SK-N-SH (cell line): ENCODE results near the gene GALNT14. TPM values are rescaled to one million over a fixed set of nuclear protein-coding genes. Genes with fewer than 3 reads are reported as not detected.

Experiments
- CTCF ChIA-PET: fragments of 300-600, 350-600 bp; formaldehyde crosslinking; extraction: SDS; loops from one replicate; lab custom pipeline; 2021; lab: Yijun Ruan, JAX
- POLR2A ChIA-PET: fragments of 350-600 bp; sonication (Branson Sonifier 250); formaldehyde crosslinking; extraction: SDS; loops from one replicate; lab custom pipeline; 2020; ENCODE audit warnings: antibody characterized with exemption, inconsistent platforms; lab: Yijun Ruan, JAX
- DNase-seq: peaks from one replicate; pipeline ENCODE4 v3.0.0; 2012
- H2AFZ ChIP-seq: fragments of 200-600 bp; sonication (generic); 2 replicates; pipeline ENCODE4 v1.8.1; 2016; ENCODE audit warnings: antibody characterized with exemption, mild to moderate bottlenecking, low read depth
- H3F3A ChIP-seq: fragments of 200-600 bp; sonication (generic); replicated peaks from 2 replicates; pipeline ENCODE3; 2016; ENCODE audit warnings: antibody characterized with exemption, mild to moderate bottlenecking; ENCODE audit not compliant: insufficient read depth
- H3K27ac ChIP-seq, 2 experiments: fragments of 200-500 bp in 1 of 2; fragments of 200-600 bp in 1 of 2; sonication (Bioruptor generic) in 1 of 2; sonication (generic), shearing (Covaris generic) in 1 of 2; 2 replicates each; pipeline versions ENCODE4 v1.5.1 to v1.6.1; 2014 to 2016; ENCODE audit warnings: low read depth in 2 of 2, inconsistent platforms in 1 of 2, low read length in 1 of 2, mild to moderate bottlenecking in 1 of 2, mixed read lengths in 1 of 2
- H3K27me3 ChIP-seq: fragments of 200-600 bp; sonication (generic), shearing (Covaris generic); 2 replicates; pipeline ENCODE4 v1.6.1; 2016; ENCODE audit warnings: mixed run types; ENCODE audit not compliant: insufficient read depth
- H3K36me3 ChIP-seq, 2 experiments: fragments of 200-500 bp in 1 of 2; fragments of 200-600 bp in 1 of 2; sonication (Bioruptor generic) in 1 of 2; sonication (generic) in 1 of 2; replicated peaks in 1 of 2; 2 replicates each; pipeline versions ENCODE3 to v1.5.1; 2014 to 2016; ENCODE audit warnings: low read length in 1 of 2, mild to moderate bottlenecking in 1 of 2; ENCODE audit not compliant: insufficient read depth in 2 of 2, control insufficient read depth in 1 of 2
- H3K4me1 ChIP-seq, 2 experiments: fragments of 200-500 bp in 1 of 2; fragments of 200-600 bp in 1 of 2; sonication (Bioruptor generic) in 1 of 2; sonication (generic), shearing (Covaris generic) in 1 of 2; 2 replicates each; pipeline versions ENCODE4 v1.5.1 to v1.6.1; 2014 to 2016; ENCODE audit warnings: low read depth in 1 of 2, low read length in 1 of 2, mixed run types in 1 of 2; ENCODE audit not compliant: insufficient read depth in 2 of 2, control insufficient read depth in 1 of 2
- H3K4me2 ChIP-seq: fragments of 200-600 bp; sonication (generic), shearing (Covaris generic); 2 replicates; pipeline ENCODE4 v1.6.1; 2017; ENCODE audit warnings: mixed run types
- H3K4me3 ChIP-seq, 2 experiments: fragments of 200-500 bp in 1 of 2; fragments of 200-600 bp in 1 of 2; sonication (Bioruptor generic) in 1 of 2; sonication (generic), shearing (Covaris generic) in 1 of 2; 2 replicates each; pipeline versions ENCODE4 v1.5.1 to v1.8.1; 2014 to 2016; ENCODE audit warnings: low read depth in 2 of 2, inconsistent platforms in 1 of 2, low read length in 1 of 2, mild to moderate bottlenecking in 1 of 2, mixed read lengths in 1 of 2, moderate library complexity in 1 of 2
- H3K79me2 ChIP-seq: fragments of 200-600 bp; sonication (generic); 2 replicates; pipeline ENCODE4 v1.8.1; 2017; ENCODE audit warnings: mild to moderate bottlenecking; ENCODE audit not compliant: insufficient read depth
- H3K9ac ChIP-seq: fragments of 200-600 bp; sonication (generic); 2 replicates; pipeline ENCODE4 v1.6.1; 2017; ENCODE audit warnings: mixed run types
- H3K9me2 ChIP-seq: fragments of 200-600 bp; sonication (generic); 2 replicates; pipeline ENCODE4 v1.6.1; 2017; ENCODE audit warnings: mixed run types
- H3K9me3 ChIP-seq: fragments of 200-600 bp; sonication (generic); 2 replicates; pipeline ENCODE4 v1.6.1; 2017; ENCODE audit warnings: mixed run types, mild to moderate bottlenecking, moderate library complexity
- H4K20me1 ChIP-seq: fragments of 200-600 bp; sonication (generic); 2 replicates; pipeline ENCODE4 v1.6.1; 2017; ENCODE audit warnings: mild to moderate bottlenecking, mixed run types; ENCODE audit not compliant: insufficient read depth
- CHD2 ChIP-seq: fragments of 150-350 bp; IDR thresholded peaks from 2 replicates; pipeline ENCODE4 v1.6.1; 2018; ENCODE audit warnings: low read length; ENCODE audit not compliant: partially characterized antibody
- ELF1 ChIP-seq: IDR thresholded peaks from 2 replicates; pipeline ENCODE4 v1.4.0; 2012
- EZH2phosphoT487 ChIP-seq: fragments of 200-600 bp; sonication (generic); IDR thresholded peaks from 2 replicates; pipeline ENCODE4 v1.6.1; 2017; ENCODE audit warnings: low read depth, mixed run types, mild to moderate bottlenecking, antibody characterized with exemption, moderate library complexity, borderline replicate concordance
- FOXJ3 ChIP-seq: sonication (generic); formaldehyde crosslinking; IDR thresholded peaks from 2 replicates; pipeline ENCODE4 v1.5.1; 2020; ENCODE audit warnings: mild to moderate bottlenecking, missing genetic modification reagents
- FOXM1 ChIP-seq: IDR thresholded peaks from 2 replicates; pipeline ENCODE4 v1.4.0; 2012; ENCODE audit warnings: low read depth, mild to moderate bottlenecking
- GATA2 ChIP-seq: sonication (generic); formaldehyde crosslinking; IDR thresholded peaks from 2 replicates; pipeline ENCODE4 v1.5.0; 2020; ENCODE audit warnings: mild to moderate bottlenecking, missing genetic modification reagents
- MEF2A ChIP-seq: IDR thresholded peaks from 2 replicates; pipeline ENCODE4 v1.4.0; 2012; ENCODE audit warnings: low read depth, borderline replicate concordance
- NRF1 ChIP-seq: IDR thresholded peaks from 2 replicates; pipeline ENCODE4 v1.6.1; 2012; ENCODE audit warnings: low read depth, mild to moderate bottlenecking, low read length
- POLR2AphosphoS5 ChIP-seq: IDR thresholded peaks from 2 replicates; pipeline ENCODE4 v1.6.1; 2012; ENCODE audit warnings: low read depth, low read length
- RAD21 ChIP-seq: IDR thresholded peaks from 2 replicates; pipeline ENCODE4 v1.6.1; 2012; ENCODE audit warnings: mild to moderate bottlenecking, low read length
- RFX5 ChIP-seq: IDR thresholded peaks from 2 replicates; pipeline ENCODE4 v1.6.1; 2012; ENCODE audit warnings: mild to moderate bottlenecking, improper control_type of control experiment, low read length
- RXRA ChIP-seq: IDR thresholded peaks from 2 replicates; pipeline ENCODE4 v1.4.0; 2012; ENCODE audit warnings: low read depth, mild to moderate bottlenecking, borderline replicate concordance
- SMC3 ChIP-seq: IDR thresholded peaks from 2 replicates; pipeline ENCODE4 v1.6.1; 2012; ENCODE audit warnings: low read depth, low read length, improper control_type of control experiment
- TAF1 ChIP-seq: IDR thresholded peaks from 2 replicates; pipeline ENCODE4 v1.6.1; 2012; ENCODE audit warnings: low read depth, mild to moderate bottlenecking, low read length, moderate library complexity, borderline replicate concordance
- TCF12 ChIP-seq: IDR thresholded peaks from 2 replicates; pipeline ENCODE4 v1.4.0; 2012
- TEAD4 ChIP-seq: IDR thresholded peaks from 2 replicates; pipeline ENCODE4 v1.4.0; 2012; ENCODE audit warnings: mild to moderate bottlenecking, borderline replicate concordance; ENCODE audit not compliant: insufficient read depth
- WGBS: methylation state at CpG from one replicate; pipeline ENCODE4 v1.1.6; 2017; ENCODE audit warnings: low lambda C conversion rate; 5-methylcytosine and 5-hydroxymethylcytosine counted together
- polyA plus RNA-seq, 3 experiments: library from polyadenylated mRNA; depleted of rRNA; stranded (reverse); fragments of >200 nt; gene quantifications; 2 replicates each; pipeline ENCODE4 v1.2.3, GENCODE V29; 2012
- TF ChIP-seq, protein P1 (sequence below): IDR thresholded peaks from 2 replicates; pipeline ENCODE4 v1.6.1; 2012; ENCODE audit warnings: mild to moderate bottlenecking, low read depth, low read length, moderate library complexity
- TF ChIP-seq, protein P2 (sequence below): IDR thresholded peaks from 2 replicates; pipeline ENCODE4 v1.4.0; 2012; ENCODE audit warnings: low read depth
- TF ChIP-seq, protein P3 (sequence below): IDR thresholded peaks from 2 replicates; pipeline ENCODE4 v1.4.0; 2012; ENCODE audit warnings: low read depth, borderline replicate concordance
- TF ChIP-seq, protein P4 (sequence below): fragments of 150-350 bp; IDR thresholded peaks from 2 replicates; pipeline ENCODE4 v1.6.1; 2017; ENCODE audit warnings: antibody characterized with exemption, low read length, low read depth, borderline replicate concordance

Gene GALNT14
- polyA plus RNA-seq, 1 of the 3 experiments (the other 2 are of a cell fraction) = 1.6 TPM

DNA sequence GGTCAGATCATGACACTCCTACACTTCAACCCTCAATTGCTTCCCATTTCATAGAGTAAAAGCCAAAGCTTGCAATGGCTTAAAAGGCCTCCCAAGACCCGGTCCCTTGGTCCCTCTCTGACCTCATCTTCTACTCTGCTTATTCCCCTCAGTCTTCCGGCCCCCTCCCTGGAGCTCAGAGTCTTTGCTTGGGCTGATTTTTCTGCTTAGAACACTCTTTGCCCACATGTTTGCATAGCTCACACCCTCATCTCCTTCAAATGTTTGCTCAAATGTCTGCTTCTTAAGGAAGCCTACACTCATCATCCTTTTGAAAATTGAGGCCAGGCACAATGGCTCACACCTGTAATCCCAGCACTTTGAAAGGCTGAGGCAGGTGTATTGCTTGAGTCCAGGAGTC, 265.4 kb downstream of the GALNT14 start:
- 22% methylated on average over 2 of the region's 2 CpGs for WGBS
- Histone ChIP-seq H3K36me3 (no peaks in the 10 kb centered on the region), H3F3A (no peaks in the 10 kb centered on the region), H3K4me2 (no peak overlapping the region), H3K79me2 (no peaks in the 10 kb centered on the region)
- TF ChIP-seq TAF1 (no peak), MEF2A (no peak), GATA2 (CRISPR knock-in tag) (no peak), FOXM1 (no peak), TCF12 (no peak), FOXJ3 (CRISPR knock-in tag) (no peak), EZH2phosphoT487 (no peak), NRF1 (no peak), RFX5 (no peak)
- TF ChIP-seq, protein P1, sequence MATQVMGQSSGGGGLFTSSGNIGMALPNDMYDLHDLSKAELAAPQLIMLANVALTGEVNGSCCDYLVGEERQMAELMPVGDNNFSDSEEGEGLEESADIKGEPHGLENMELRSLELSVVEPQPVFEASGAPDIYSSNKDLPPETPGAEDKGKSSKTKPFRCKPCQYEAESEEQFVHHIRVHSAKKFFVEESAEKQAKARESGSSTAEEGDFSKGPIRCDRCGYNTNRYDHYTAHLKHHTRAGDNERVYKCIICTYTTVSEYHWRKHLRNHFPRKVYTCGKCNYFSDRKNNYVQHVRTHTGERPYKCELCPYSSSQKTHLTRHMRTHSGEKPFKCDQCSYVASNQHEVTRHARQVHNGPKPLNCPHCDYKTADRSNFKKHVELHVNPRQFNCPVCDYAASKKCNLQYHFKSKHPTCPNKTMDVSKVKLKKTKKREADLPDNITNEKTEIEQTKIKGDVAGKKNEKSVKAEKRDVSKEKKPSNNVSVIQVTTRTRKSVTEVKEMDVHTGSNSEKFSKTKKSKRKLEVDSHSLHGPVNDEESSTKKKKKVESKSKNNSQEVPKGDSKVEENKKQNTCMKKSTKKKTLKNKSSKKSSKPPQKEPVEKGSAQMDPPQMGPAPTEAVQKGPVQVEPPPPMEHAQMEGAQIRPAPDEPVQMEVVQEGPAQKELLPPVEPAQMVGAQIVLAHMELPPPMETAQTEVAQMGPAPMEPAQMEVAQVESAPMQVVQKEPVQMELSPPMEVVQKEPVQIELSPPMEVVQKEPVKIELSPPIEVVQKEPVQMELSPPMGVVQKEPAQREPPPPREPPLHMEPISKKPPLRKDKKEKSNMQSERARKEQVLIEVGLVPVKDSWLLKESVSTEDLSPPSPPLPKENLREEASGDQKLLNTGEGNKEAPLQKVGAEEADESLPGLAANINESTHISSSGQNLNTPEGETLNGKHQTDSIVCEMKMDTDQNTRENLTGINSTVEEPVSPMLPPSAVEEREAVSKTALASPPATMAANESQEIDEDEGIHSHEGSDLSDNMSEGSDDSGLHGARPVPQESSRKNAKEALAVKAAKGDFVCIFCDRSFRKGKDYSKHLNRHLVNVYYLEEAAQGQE = no peak
- TF ChIP-seq, protein P2, sequence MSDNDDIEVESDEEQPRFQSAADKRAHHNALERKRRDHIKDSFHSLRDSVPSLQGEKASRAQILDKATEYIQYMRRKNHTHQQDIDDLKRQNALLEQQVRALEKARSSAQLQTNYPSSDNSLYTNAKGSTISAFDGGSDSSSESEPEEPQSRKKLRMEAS = no peak
- TF ChIP-seq, all 33 proteins: peak for 0
- Histone ChIP-seq H4K20me1 (no peaks in the 10 kb centered on the region), H3K9me3 (no peaks in the 10 kb centered on the region; the same call in 1 of the 2 replicates), H3K4me3 (no peak overlapping the region), H3K27me3 (no peaks in the 10 kb centered on the region), H2AFZ (no peak overlapping the region), H3K27ac (peak overlapping the region in 1 of 2 experiments; percentile 99; a peak in 2 of 4 replicates), H3K9me2 (no peaks in the 10 kb centered on the region), H3K9ac (no peak overlapping the region), H3K4me1 (peaks cover 0 to 29% of the 10 kb centered on the region in 2 experiments; a peak in 2 of 4 replicates)
- no peak for DNase-seq
- ChIA-PET POLR2A (interaction anchor here (1.3 to 1.8 kb wide), 3 partner anchors 58 to 265 kb away, joined by 4 to 9 read pairs (median 7); partner anchors contain the start of gene GALNT14), CTCF (interaction anchor here (1.2 to 3.6 kb wide), 12 partner anchors 10 to 461 kb away, joined by 3 to 54 read pairs (median 12); partner anchors contain the start of gene GALNT14)

DNA sequence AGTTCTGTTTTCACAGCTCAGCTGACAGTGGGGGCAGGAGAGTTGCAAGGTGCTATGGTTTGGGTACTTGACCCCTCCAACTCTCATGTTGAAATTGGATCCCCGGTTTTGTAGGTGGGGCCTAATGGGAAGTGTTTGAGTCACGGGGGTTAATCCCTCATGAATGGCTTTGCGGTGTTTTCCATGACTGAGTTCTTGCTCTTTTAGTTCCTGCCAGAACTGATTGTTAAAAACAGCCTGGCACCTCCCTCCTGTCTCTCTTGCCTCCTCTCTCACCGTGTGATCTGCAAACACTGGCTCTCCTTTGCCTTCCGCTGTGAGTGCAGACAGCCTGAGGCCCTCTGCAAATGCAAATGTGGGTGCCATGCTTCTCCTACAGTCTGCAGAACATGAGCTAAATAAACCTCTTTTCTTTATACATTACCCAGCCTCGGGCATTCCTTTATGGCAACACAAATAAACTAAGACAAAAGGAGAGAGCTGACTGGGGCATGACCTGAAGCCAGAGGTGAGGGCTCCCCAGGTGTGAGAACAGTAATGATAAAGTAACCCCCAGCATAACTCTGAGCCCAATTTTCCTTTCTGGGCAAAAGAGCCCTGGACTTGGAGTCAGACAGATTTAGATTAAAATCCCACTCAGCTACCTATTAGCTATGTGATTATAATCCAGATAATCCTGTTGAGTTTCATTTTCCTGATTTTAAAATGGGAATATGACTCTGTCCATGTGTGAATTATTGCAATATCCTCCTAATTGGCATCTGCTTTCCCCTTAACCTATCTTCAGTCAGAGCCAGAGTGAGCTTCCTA, 266.1 kb downstream of the GALNT14 start:
- H4K20me1 ChIP-seq = no peaks in the 10 kb centered on the region
- H3F3A ChIP-seq = no peaks in the 10 kb centered on the region
- H2AFZ ChIP-seq = no peak overlapping the region
- no peaks in the 10 kb centered on the region for H3K9me2 ChIP-seq
- H3K4me3 ChIP-seq = no peak overlapping the region
- H3K4me2 ChIP-seq = no peak overlapping the region
- CTCF ChIA-PET = interaction anchor here (1.2 to 3.6 kb wide), 13 partner anchors 10 to 707 kb away, joined by 3 to 54 read pairs (median 11); partner anchors contain the start of gene GALNT14
- POLR2A ChIA-PET = interaction anchor here (1.3 to 1.8 kb wide), 4 partner anchors 58 to 266 kb away, joined by 3 to 9 read pairs (median 6); partner anchors contain the start of gene GALNT14
- H3K79me2 ChIP-seq = no peaks in the 10 kb centered on the region
- WGBS = 9% methylated on average over 6 of the region's 6 CpGs
- H3K4me1 ChIP-seq = peaks cover 0 to 32% of the 10 kb centered on the region in 2 experiments; a peak in 2 of 4 replicates
- no peak overlapping the region for H3K9ac ChIP-seq
- H3K36me3 ChIP-seq = no peaks in the 10 kb centered on the region
- no peaks in the 10 kb centered on the region; the same call in 1 of the 2 replicates for H3K9me3 ChIP-seq
- peak overlapping the region in 1 of 2 experiments; percentile 99; a peak in 2 of 4 replicates for H3K27ac ChIP-seq
- no peaks in the 10 kb centered on the region for H3K27me3 ChIP-seq
- DNase-seq = no peak
- TF ChIP-seq RXRA = no peak
- peak; percentile 70 for TF ChIP-seq FOXJ3 (CRISPR knock-in tag)
- no peak for TF ChIP-seq POLR2AphosphoS5
- TF ChIP-seq TCF12 = no peak
- TF ChIP-seq, protein P3, sequence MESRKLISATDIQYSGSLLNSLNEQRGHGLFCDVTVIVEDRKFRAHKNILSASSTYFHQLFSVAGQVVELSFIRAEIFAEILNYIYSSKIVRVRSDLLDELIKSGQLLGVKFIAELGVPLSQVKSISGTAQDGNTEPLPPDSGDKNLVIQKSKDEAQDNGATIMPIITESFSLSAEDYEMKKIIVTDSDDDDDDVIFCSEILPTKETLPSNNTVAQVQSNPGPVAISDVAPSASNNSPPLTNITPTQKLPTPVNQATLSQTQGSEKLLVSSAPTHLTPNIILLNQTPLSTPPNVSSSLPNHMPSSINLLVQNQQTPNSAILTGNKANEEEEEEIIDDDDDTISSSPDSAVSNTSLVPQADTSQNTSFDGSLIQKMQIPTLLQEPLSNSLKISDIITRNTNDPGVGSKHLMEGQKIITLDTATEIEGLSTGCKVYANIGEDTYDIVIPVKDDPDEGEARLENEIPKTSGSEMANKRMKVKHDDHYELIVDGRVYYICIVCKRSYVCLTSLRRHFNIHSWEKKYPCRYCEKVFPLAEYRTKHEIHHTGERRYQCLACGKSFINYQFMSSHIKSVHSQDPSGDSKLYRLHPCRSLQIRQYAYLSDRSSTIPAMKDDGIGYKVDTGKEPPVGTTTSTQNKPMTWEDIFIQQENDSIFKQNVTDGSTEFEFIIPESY = no peak
- TF ChIP-seq, protein P4, sequence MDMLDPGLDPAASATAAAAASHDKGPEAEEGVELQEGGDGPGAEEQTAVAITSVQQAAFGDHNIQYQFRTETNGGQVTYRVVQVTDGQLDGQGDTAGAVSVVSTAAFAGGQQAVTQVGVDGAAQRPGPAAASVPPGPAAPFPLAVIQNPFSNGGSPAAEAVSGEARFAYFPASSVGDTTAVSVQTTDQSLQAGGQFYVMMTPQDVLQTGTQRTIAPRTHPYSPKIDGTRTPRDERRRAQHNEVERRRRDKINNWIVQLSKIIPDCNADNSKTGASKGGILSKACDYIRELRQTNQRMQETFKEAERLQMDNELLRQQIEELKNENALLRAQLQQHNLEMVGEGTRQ = no peak
- no peak for TF ChIP-seq SMC3
- TF ChIP-seq RAD21 = no peak; the same call in 1 of the 2 replicates
- no peak for TF ChIP-seq ELF1
- TF ChIP-seq CHD2 = no peak
- TF ChIP-seq TEAD4 = no peak
